Naive thymus-derived CD8-positive, alpha-beta T cell (primary cell): Measurements from ENCODE around the gene SLC16A14. TPM values are rescaled to one million over a fixed set of nuclear protein-coding genes. Genes with fewer than 3 reads are reported as not detected.
A peak's percentile ranks its signal among the peaks of the same experiment; 100 is the strongest.

Source experiments
- ATAC-seq, 2 donors: fragments of 150-1000 bp; cut with Tn5 transposase in 1 of 2; sonication (Bioruptor Pico), chemical (Tn5 transposase) in 1 of 2; 1 replicate in 1 of 2; 2 replicates in 1 of 2; pipeline ENCODE4 v1.10.0; 2021; ENCODE audit warnings: mild to moderate bottlenecking in 2 of 2, moderate library complexity in 2 of 2
- POLR2A ChIA-PET: fragments of 350-600 bp; sonication (Branson Sonifier 250); formaldehyde crosslinking; loops from one replicate; lab custom pipeline; 2021; ENCODE audit warnings: antibody characterized with exemption; lab: Charles Lee
- DNase-seq, 10 donors: peaks; one replicate each; pipeline versions ENCODE4 v3.0.0 to v3.0.0-alpha.2; 2020 to 2022
- H3K27ac Mint-ChIP-seq, 10 donors: one replicate each; pipeline ENCODE4 v1.8.0; 2020 to 2022; ENCODE audit warnings: mild to moderate bottlenecking in 10 of 10, mixed read lengths in 10 of 10, moderate library complexity in 4 of 10, inconsistent platforms in 1 of 10
- H3K27me3 Mint-ChIP-seq, 5 donors: one replicate each; pipeline ENCODE4 v1.8.0; 2021 to 2022; ENCODE audit warnings: mixed read lengths in 5 of 5
- H3K36me3 Mint-ChIP-seq, 3 donors: one replicate each; pipeline ENCODE4 v1.8.0; 2020 to 2022; ENCODE audit warnings: mixed read lengths in 3 of 3, mild to moderate bottlenecking in 2 of 3, inconsistent platforms in 1 of 3
- H3K4me1 Mint-ChIP-seq, 4 donors: one replicate each; pipeline ENCODE4 v1.8.0; 2021 to 2022; ENCODE audit warnings: mixed read lengths in 4 of 4
- H3K4me3 Mint-ChIP-seq, 10 donors: one replicate each; pipeline ENCODE4 v1.8.0; 2020 to 2022; ENCODE audit warnings: mild to moderate bottlenecking in 10 of 10, mixed read lengths in 10 of 10, moderate library complexity in 6 of 10, inconsistent platforms in 1 of 10
- H3K9me3 Mint-ChIP-seq, 9 donors: one replicate each; pipeline ENCODE4 v1.8.0; 2020 to 2022; ENCODE audit warnings: mixed read lengths in 9 of 9, mild to moderate bottlenecking in 3 of 9, inconsistent platforms in 1 of 9, moderate library complexity in 1 of 9
- polyA plus RNA-seq, 3 donors: library from polyadenylated mRNA; unstranded; fragments of 300-500 nt; fragmentation: Illumina TruSeq; gene quantifications; one replicate each; pipeline ENCODE4 v1.2.3, GENCODE V29; 2021
- total RNA-seq, 8 experiments: library from RNA in 2 of 8; stranded (reverse) in 2 of 8; gene quantifications; one replicate each; pipeline ENCODE4 v1.2.3 and lab custom pipeline; 2021 to 2026

SLC16A14 gene
- total and polyA plus RNA-seq, 5 experiments from 2014 or later = 0.16 to 1.6 (median 0.43) TPM; not detected in 1

DNA sequence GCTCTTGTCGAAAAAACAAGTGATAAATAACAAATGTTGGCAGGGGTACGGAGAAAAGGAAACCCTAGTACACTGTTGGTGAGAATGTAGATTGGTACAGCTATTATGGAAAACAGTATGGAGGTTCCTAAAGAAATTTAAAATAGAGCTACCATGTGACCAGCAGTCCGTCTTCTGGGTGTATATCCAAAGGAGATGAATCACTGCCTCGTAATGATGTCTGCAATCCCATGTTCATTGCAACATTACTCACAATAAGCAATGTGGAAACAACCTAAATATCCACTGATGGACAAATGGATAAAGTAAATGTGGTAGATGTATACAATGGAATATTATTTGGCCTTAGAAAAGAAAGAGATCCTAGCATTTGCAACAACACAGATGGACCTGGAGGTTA lies 50.6 kb downstream of the SLC16A14 start:
- POLR2A ChIA-PET = no interaction called here
- Mint-ChIP-seq H3K27ac (no peak overlapping the region), H3K4me1 (peaks cover 0 to 2% (median 0%) of the 10 kb centered on the region in 4 donors), H3K4me3 (no peak overlapping the region), H3K36me3 (peaks cover 0 to 2% (median 0%) of the 10 kb centered on the region in 3 donors), H3K9me3 (peaks cover 0 to 3% (median 0%) of the 10 kb centered on the region in 9 donors), H3K27me3 (no peaks in the 10 kb centered on the region)
- ATAC-seq (no peak), DNase-seq (no peak)

DNA sequence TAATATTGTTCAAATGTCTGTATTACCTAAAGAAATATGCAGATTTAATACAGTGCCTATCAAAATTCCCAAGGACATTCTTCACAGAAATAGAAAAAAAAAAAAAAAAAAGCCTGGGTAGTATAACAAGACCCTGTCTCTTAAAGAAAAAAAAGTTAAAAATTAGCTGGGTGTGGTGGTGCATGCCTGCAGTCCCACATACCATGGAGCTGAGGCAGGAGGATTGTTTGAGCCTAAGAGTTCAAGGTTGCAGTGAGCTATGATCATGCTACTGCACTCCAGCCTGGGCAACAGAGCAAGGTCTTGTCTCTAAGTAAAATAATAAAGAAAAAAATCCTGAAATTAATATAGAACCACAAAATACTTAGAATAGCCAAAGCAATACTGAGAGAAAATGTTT lies 51.9 kb downstream of the SLC16A14 start:
- Mint-ChIP-seq H3K27me3 (no peaks in the 10 kb centered on the region), H3K27ac (no peak overlapping the region), H3K4me3 (no peak overlapping the region), H3K9me3 (peaks cover 0 to 3% (median 0%) of the 10 kb centered on the region in 9 donors), H3K4me1 (peaks cover 0 to 2% (median 0%) of the 10 kb centered on the region in 4 donors), H3K36me3 (peaks cover 0 to 2% (median 0%) of the 10 kb centered on the region in 3 donors)
- DNase-seq (no peak), ATAC-seq (no peak)
- POLR2A ChIA-PET = no interaction called here

DNA sequence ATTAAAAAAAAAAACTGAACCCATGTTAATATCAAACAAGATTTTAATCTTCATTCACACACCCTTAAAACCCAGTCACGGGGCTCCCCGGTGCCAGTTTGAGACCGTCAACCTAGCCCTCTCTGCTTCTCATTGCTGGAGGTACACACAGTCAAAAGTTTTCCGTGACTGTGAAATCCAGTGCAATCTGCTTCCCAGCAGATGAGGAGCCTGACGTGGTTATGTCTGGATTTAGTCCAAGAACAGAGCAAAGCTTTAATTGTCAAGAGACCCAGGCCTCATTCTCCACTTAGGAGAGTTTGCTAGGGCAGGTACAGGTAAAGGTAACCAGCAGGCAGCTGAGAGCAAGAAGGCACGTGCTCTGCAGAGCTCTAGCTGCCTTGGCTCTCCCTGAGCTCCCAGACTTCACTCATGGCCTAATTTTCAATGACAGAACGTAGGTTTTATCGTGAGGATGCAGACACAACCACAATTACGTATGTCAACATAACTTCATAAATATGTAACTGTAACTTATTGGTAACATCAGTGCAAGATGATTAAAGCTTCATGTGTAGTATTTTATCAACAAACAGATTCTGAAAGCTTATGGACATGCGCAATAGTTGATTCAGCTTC lies 56.3 kb downstream of the SLC16A14 start:
- no peaks in the 10 kb centered on the region for H3K27me3 Mint-ChIP-seq
- no peak overlapping the region for H3K4me3 Mint-ChIP-seq
- no peak overlapping the region for H3K27ac Mint-ChIP-seq
- H3K36me3 Mint-ChIP-seq = peaks cover 0 to 10% (median 0%) of the 10 kb centered on the region in 3 donors
- ATAC-seq = no peak
- no peak for DNase-seq
- POLR2A ChIA-PET = no interaction called here
- H3K9me3 Mint-ChIP-seq = peaks cover 0 to 3% (median 0%) of the 10 kb centered on the region in 9 donors
- peaks cover 0 to 7% (median 3%) of the 10 kb centered on the region in 4 donors for H3K4me1 Mint-ChIP-seq

DNA sequence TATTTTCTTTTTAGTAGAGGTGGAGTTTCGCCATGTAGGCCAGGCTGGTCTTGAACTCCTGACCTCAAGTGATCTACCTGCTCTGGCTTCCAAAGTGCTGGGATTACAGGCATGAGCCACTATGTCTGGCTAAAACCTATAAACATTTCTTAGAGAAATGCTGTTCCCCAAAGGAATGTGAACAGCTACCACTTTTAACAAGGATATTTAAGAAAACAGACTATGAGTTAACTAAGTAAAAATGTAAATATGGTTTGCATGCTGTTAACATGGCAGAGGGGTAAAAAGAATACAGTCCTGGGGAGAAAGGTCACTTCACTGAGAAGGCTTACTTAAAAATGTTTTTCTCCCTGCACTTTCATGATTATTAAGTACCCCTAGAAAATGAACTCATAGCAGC lies 57.1 kb downstream of the SLC16A14 start:
- DNase-seq (no peak), ATAC-seq (no peak)
- H3K4me3 Mint-ChIP-seq = no peak overlapping the region
- POLR2A ChIA-PET = no interaction called here
- peaks cover 0 to 3% (median 0%) of the 10 kb centered on the region in 9 donors for H3K9me3 Mint-ChIP-seq
- peaks cover 0 to 7% (median 3%) of the 10 kb centered on the region in 4 donors for H3K4me1 Mint-ChIP-seq
- H3K27me3 Mint-ChIP-seq = no peaks in the 10 kb centered on the region
- H3K27ac Mint-ChIP-seq = no peak overlapping the region
- H3K36me3 Mint-ChIP-seq = peaks cover 0 to 10% (median 0%) of the 10 kb centered on the region in 3 donors

DNA sequence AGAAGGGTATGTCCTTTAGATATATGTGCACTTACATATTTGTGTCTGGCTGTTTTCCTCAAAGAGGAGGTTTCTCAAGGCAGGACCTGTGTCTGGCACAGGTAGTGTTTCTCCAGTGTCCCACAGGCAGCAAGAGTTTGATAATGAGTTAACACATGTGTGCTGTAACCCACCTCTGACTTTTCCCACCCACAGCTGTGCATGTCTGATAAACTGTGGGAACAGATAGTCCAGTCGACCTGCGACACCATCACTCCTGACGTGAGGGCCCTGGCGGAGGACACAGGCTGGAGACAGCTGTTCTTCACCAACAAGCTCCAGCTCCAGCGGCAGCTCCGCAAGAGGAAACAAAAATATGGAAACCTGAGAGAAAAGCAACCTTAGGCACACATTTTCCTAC lies 58.2 kb downstream of the SLC16A14 start:
- Mint-ChIP-seq H3K4me3 (no peak overlapping the region), H3K27me3 (no peaks in the 10 kb centered on the region), H3K9me3 (no peaks in the 10 kb centered on the region), H3K27ac (no peak overlapping the region), H3K4me1 (peaks cover 0 to 7% (median 3%) of the 10 kb centered on the region in 4 donors), H3K36me3 (peaks cover 0 to 9% (median 0%) of the 10 kb centered on the region in 3 donors)
- POLR2A ChIA-PET = no interaction called here
- ATAC-seq (no peak), DNase-seq (no peak)

DNA sequence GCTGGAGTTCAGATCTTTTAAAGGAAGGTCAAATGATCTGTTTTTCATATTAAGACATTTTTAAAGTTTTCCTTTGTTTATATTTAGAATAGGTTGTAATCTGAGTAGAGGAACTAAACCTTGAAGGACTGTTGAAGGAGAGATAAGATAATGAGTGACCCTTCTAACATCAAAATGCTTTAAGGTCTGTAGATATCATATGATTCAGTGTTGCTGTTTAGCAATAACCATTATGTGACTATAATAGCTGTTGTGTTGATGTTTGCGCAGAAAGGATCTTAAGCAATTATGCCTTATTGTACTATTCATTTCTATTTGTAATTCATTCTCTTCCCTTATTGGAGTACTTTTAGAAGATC lies 60.0 kb downstream of the SLC16A14 start:
- H3K4me3 Mint-ChIP-seq = no peak overlapping the region
- DNase-seq (no peak), ATAC-seq (no peak)
- H3K4me1 Mint-ChIP-seq = peaks cover 0 to 7% (median 3%) of the 10 kb centered on the region in 4 donors
- peaks cover 0 to 12% (median 0%) of the 10 kb centered on the region in 3 donors for H3K36me3 Mint-ChIP-seq
- H3K27me3 Mint-ChIP-seq = no peaks in the 10 kb centered on the region
- no peaks in the 10 kb centered on the region for H3K9me3 Mint-ChIP-seq
- H3K27ac Mint-ChIP-seq = no peak overlapping the region
- POLR2A ChIA-PET = no interaction called here

DNA sequence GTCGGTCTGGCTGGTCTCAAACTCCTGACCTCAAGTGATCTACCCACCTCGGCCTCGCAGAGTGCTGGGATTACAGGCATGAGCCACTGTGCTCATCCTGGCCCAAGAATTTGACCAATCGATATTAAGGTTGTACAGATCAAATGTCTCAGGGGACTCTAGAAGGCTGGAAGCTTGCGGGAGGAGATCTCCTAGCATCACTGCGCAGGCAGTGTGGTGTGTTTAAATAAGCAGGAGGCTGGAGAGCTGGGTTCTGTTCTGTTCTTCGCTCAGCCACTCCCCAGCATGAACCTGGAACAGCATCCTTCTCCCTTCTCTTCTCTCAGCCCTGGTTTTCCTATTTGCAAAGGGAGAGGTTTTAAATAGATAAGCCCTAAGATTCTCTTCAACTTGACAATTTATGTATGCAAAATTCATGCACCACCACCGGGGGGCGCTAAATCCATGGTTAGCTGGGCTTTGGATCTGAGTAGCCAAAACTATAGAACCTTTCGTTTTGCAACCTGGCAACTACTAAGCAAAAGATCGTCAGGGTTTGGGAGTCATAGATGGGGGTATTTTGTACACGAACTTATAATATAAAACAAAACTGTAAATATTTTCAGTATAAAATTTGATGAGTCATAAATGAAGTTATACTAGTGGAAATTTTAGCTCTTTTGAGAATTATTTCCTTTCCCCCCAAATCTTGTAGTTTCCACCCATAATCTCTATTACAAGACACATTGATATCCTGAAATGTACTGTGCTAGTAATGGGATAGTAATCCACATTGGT lies 60.6 kb downstream of the SLC16A14 start:
- H3K9me3 Mint-ChIP-seq = no peaks in the 10 kb centered on the region
- DNase-seq (peak; percentile 54 to 87 (median 74)), ATAC-seq (peak; percentile 49 to 57)
- peak overlapping the region in 5 of 10 donors; percentile 19 to 68 (median 39) for H3K4me3 Mint-ChIP-seq
- peaks cover 0 to 7% (median 3%) of the 10 kb centered on the region in 4 donors for H3K4me1 Mint-ChIP-seq
- H3K27me3 Mint-ChIP-seq = no peaks in the 10 kb centered on the region
- peaks cover 0 to 12% (median 0%) of the 10 kb centered on the region in 3 donors for H3K36me3 Mint-ChIP-seq
- POLR2A ChIA-PET = no interaction called here
- peak overlapping the region in 1 of 10 donors; percentile 2 for H3K27ac Mint-ChIP-seq

DNA sequence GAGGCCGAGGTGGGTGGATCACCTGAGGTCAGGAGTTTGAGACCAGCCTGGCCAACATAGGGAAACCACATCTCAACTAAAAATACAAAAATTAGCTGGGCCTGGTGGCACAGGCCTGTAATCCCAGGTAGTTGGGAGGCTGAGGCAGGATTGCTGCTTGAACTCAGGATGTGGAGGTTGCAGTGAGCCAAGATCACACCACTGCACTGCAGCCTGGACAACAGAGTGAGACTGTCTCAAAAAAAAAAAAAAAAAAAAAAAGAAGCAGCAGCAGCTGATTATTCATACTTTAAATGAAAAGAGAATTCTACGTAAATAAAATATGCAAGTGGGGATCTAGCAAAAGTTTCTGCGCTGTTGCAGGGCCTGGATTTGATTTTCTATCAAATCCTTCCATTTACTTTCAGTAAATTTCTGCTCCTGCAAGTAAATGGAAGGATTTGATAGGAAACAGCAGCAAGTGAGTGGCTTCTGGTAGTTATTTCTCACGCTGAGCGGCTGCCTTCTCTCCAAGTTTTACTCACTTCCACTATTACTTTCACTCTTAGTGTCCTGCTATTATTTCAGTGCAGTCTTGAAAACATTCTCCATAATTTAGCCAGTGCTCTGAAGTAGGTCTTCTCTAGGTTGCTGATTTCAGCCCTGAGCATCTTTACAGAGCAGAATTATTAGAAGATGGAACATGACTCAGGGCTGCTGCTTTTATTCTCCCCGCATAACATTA lies 68.4 kb downstream of the SLC16A14 start:
- Mint-ChIP-seq H3K27me3 (no peaks in the 10 kb centered on the region), H3K4me3 (no peak overlapping the region), H3K36me3 (peaks cover 0 to 9% (median 8%) of the 10 kb centered on the region in 3 donors), H3K4me1 (no peaks in the 10 kb centered on the region), H3K27ac (peak overlapping the region in 1 of 10 donors; percentile 47), H3K9me3 (no peaks in the 10 kb centered on the region)
- no peak for ATAC-seq
- POLR2A ChIA-PET = no interaction called here
- no peak for DNase-seq

DNA sequence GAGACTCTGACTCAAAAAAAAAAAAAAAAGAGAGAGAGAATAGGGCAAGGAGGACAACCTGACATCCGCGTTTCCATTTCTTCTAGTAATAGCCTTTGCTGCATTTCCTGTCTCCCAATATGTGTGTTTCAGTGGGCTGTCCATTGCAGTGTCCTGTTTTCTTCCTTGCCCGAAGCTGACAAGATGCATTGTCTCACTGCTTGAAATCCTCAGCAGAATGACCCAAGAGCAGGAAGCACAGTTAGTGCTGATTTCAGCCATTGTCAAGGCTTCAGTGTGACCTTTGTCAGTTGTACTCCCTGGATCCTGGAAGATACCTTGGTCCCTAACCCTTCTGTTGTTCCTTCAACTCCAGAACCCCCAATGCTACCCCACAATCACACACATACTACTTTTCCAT lies 71.2 kb downstream of the SLC16A14 start:
- DNase-seq = no peak
- H3K27me3 Mint-ChIP-seq = no peaks in the 10 kb centered on the region
- no peaks in the 10 kb centered on the region for H3K4me1 Mint-ChIP-seq
- no peak for ATAC-seq
- no peak overlapping the region for H3K4me3 Mint-ChIP-seq
- H3K36me3 Mint-ChIP-seq = peaks cover 0 to 12% (median 11%) of the 10 kb centered on the region in 3 donors
- H3K9me3 Mint-ChIP-seq = no peaks in the 10 kb centered on the region
- no peak overlapping the region for H3K27ac Mint-ChIP-seq
- POLR2A ChIA-PET = no interaction called here

DNA sequence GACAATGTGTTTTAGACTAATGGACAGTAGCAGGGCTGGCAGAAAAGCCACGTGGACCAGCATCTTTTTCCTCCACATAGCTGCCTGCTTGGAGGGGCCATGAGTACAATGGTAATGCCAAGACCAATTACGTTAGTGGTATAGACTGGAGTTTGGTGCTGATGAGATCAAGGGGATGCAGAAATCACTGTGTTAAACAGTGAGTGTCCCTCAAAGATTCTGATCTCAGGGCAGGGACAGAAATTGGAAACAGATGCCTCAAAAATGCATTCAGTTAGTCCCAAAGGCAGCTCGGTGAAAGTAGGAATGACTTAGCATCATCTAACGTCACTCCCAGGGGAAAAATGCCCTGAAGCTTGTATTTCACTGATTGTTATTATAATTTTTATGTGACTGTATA lies 72.4 kb downstream of the SLC16A14 start:
- Mint-ChIP-seq H3K27me3 (no peaks in the 10 kb centered on the region), H3K9me3 (no peaks in the 10 kb centered on the region), H3K4me3 (no peak overlapping the region), H3K36me3 (peaks cover 0 to 19% (median 13%) of the 10 kb centered on the region in 3 donors), H3K27ac (no peak overlapping the region), H3K4me1 (no peaks in the 10 kb centered on the region)
- POLR2A ChIA-PET = no interaction called here
- no peak for DNase-seq
- no peak for ATAC-seq

DNA sequence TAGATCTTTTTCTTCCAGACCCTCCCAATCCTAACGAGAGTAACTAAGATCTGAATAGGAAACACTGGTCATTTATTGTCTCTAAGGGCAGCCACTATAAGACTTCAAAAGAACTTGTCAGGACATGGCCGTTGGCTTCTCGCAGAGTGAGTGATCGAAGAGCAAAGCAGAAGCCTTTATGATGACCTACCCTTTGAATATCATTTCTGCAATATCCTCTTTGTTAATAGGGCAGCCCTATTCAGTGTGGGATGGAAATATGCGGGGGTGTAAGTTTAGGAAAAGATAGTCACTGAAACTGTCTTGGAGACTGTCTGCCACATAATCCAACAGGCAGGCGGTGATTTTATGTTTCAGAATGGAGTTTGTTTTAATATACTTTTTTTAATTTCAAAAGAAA lies 75.5 kb downstream of the SLC16A14 start:
- H3K27ac Mint-ChIP-seq = peak overlapping the region in 1 of 10 donors; percentile 30
- no peak overlapping the region for H3K4me3 Mint-ChIP-seq
- no peaks in the 10 kb centered on the region for H3K4me1 Mint-ChIP-seq
- ATAC-seq = no peak
- H3K27me3 Mint-ChIP-seq = no peaks in the 10 kb centered on the region
- H3K9me3 Mint-ChIP-seq = no peaks in the 10 kb centered on the region
- peaks cover 0 to 19% (median 13%) of the 10 kb centered on the region in 3 donors for H3K36me3 Mint-ChIP-seq
- POLR2A ChIA-PET = no interaction called here
- no peak for DNase-seq
